ENCODE measurements around the gene FADS6. TPM values are rescaled to one million over a fixed set of nuclear protein-coding genes. Genes with fewer than 3 reads are reported as not detected.

The FADS6 gene
- total and polyA plus RNA-seq, 4 experiments from 2014 or later = not detected

GRCh38 chr17:74882517-74883240 lies 10.8 kb downstream of the FADS6 start:
- Mint-ChIP-seq H3K27me3 (peaks cover 10 to 18% of the 10 kb centered on the region in 2 donors), H3K4me1 (no peaks in the 10 kb centered on the region), H3K9me3 (peaks cover 0 to 2% (median 0%) of the 10 kb centered on the region in 8 donors), H3K4me3 (no peak overlapping the region), H3K27ac (no peak overlapping the region), H3K36me3 (no peaks in the 10 kb centered on the region)
- Histone ChIP-seq H3K36me3 (ENCODE audit: insufficient read depth, low read length) (no peaks in the 10 kb centered on the region), H3K27ac (ENCODE audit: low read depth, low read length) (no peak overlapping the region), H3K9me3 (ENCODE audit: control insufficient read depth in 1 of 2, low read length in 2 of 2) (no peaks in the 10 kb centered on the region), H3K4me3 (ENCODE audit: low read length in 2 of 2) (no peak overlapping the region), H3K4me1 (ENCODE audit: insufficient read depth, low read length) (no peaks in the 10 kb centered on the region), H3K27me3 (ENCODE audit: insufficient read depth, low read length) (no peaks in the 10 kb centered on the region)
- ChIA-PET CTCF (ENCODE audit: partially characterized antibody) (no interaction called here), POLR2A (ENCODE audit: partially characterized antibody) (no interaction called here)
- DNase-seq = no peak
- intact Hi-C loops (cut with micrococcal nuclease) = no loop called here

GRCh38 chr17:74881073-74881472 lies 12.4 kb downstream of the FADS6 start:
- H3K9me3 ChIP-seq (ENCODE audit: control insufficient read depth in 1 of 2, low read length in 2 of 2) = no peaks in the 10 kb centered on the region
- no peaks in the 10 kb centered on the region for H3K4me1 ChIP-seq (ENCODE audit: insufficient read depth, low read length)
- H3K27me3 ChIP-seq (ENCODE audit: insufficient read depth, low read length) = no peaks in the 10 kb centered on the region
- POLR2A ChIA-PET (ENCODE audit: partially characterized antibody) = interaction anchor here (1.0 kb wide), 1 partner anchor 8 kb away, joined by 4 read pairs; the partner anchor contains the start of gene FDXR
- peaks cover 0 to 2% (median 0%) of the 10 kb centered on the region in 8 donors for H3K9me3 Mint-ChIP-seq
- H3K4me3 ChIP-seq (ENCODE audit: low read length in 2 of 2) = no peak overlapping the region
- H3K36me3 ChIP-seq (ENCODE audit: insufficient read depth, low read length) = no peaks in the 10 kb centered on the region
- peaks cover 7 to 11% of the 10 kb centered on the region in 2 donors for H3K27me3 Mint-ChIP-seq
- CTCF ChIA-PET (ENCODE audit: partially characterized antibody) = interaction anchor here (1.1 to 1.5 kb wide), 3 partner anchors 16 to 90 kb away, joined by 3 to 4 read pairs (median 4); no protein-coding TSS in a partner anchor
- H3K27ac ChIP-seq (ENCODE audit: low read depth, low read length) = no peak overlapping the region
- H3K4me3 Mint-ChIP-seq = no peak overlapping the region
- H3K4me1 Mint-ChIP-seq = no peaks in the 10 kb centered on the region
- no peaks in the 10 kb centered on the region for H3K36me3 Mint-ChIP-seq
- intact Hi-C loops (cut with micrococcal nuclease) = no loop called here
- H3K27ac Mint-ChIP-seq = no peak overlapping the region
- DNase-seq = no peak

GRCh38 chr17:74879308-74879707 lies 14.1 kb downstream of the FADS6 start:
- no peak overlapping the region for H3K4me3 Mint-ChIP-seq
- Histone ChIP-seq H3K36me3 (ENCODE audit: insufficient read depth, low read length) (no peaks in the 10 kb centered on the region), H3K27ac (ENCODE audit: low read depth, low read length) (no peak overlapping the region), H3K9me3 (ENCODE audit: control insufficient read depth in 1 of 2, low read length in 2 of 2) (no peaks in the 10 kb centered on the region), H3K27me3 (ENCODE audit: insufficient read depth, low read length) (no peaks in the 10 kb centered on the region), H3K4me3 (ENCODE audit: low read length in 2 of 2) (no peak overlapping the region), H3K4me1 (ENCODE audit: insufficient read depth, low read length) (no peaks in the 10 kb centered on the region)
- ChIA-PET CTCF (ENCODE audit: partially characterized antibody) (no interaction called here), POLR2A (ENCODE audit: partially characterized antibody) (no interaction called here)
- H3K36me3 Mint-ChIP-seq = no peaks in the 10 kb centered on the region
- no peak for DNase-seq
- no peaks in the 10 kb centered on the region for H3K9me3 Mint-ChIP-seq
- intact Hi-C loops (cut with micrococcal nuclease) = no loop called here
- H3K27ac Mint-ChIP-seq = no peak overlapping the region
- no peaks in the 10 kb centered on the region for H3K4me1 Mint-ChIP-seq
- H3K27me3 Mint-ChIP-seq = peaks cover 6% of the 10 kb centered on the region in 2 donors

- Histone ChIP-seq H3K9me3 (ENCODE audit: control insufficient read depth in 1 of 2, low read length in 2 of 2) (no peaks in the 10 kb centered on the region), H3K27ac (ENCODE audit: low read depth, low read length) (no peak overlapping the region), H3K4me1 (ENCODE audit: insufficient read depth, low read length) (peaks cover 5% of the 10 kb centered on the region), H3K4me3 (ENCODE audit: low read length in 2 of 2) (no peak overlapping the region), H3K36me3 (ENCODE audit: insufficient read depth, low read length) (no peaks in the 10 kb centered on the region), H3K27me3 (ENCODE audit: insufficient read depth, low read length) (no peaks in the 10 kb centered on the region)
- H3K9me3 Mint-ChIP-seq = no peaks in the 10 kb centered on the region
- intact Hi-C loops (cut with micrococcal nuclease) = no loop called here
- ChIA-PET CTCF (ENCODE audit: partially characterized antibody) (no interaction called here), POLR2A (ENCODE audit: partially characterized antibody) (no interaction called here)
- no peak overlapping the region for H3K27ac Mint-ChIP-seq
- peaks cover 5 to 6% of the 10 kb centered on the region in 2 donors for H3K27me3 Mint-ChIP-seq
- no peak overlapping the region for H3K4me3 Mint-ChIP-seq
- no peak for DNase-seq
- peaks cover 3 to 5% (median 4%) of the 10 kb centered on the region in 4 donors for H3K4me1 Mint-ChIP-seq
- no peaks in the 10 kb centered on the region for H3K36me3 Mint-ChIP-seq
These were observed 14.8 kb downstream of the FADS6 start for GRCh38 chr17:74878658-74879057.

GRCh38 chr17:74877592-74878548 lies 15.6 kb downstream of the FADS6 start:
- Mint-ChIP-seq H3K27me3 (peaks cover under 1 to 4% of the 10 kb centered on the region in 2 donors), H3K9me3 (peaks cover 0 to 2% (median 0%) of the 10 kb centered on the region in 8 donors), H3K4me3 (no peak overlapping the region), H3K27ac (peak overlapping the region in 1 of 7 donors; percentile 29), H3K4me1 (peaks cover 5 to 11% (median 6%) of the 10 kb centered on the region in 4 donors), H3K36me3 (no peaks in the 10 kb centered on the region)
- DNase-seq = no peak
- ChIA-PET POLR2A (ENCODE audit: partially characterized antibody) (no interaction called here), CTCF (ENCODE audit: partially characterized antibody) (interaction anchor here (0.9 kb wide), 1 partner anchor 665 kb away, joined by 3 read pairs; no protein-coding TSS in a partner anchor)
- Histone ChIP-seq H3K27me3 (ENCODE audit: insufficient read depth, low read length) (no peaks in the 10 kb centered on the region), H3K27ac (ENCODE audit: low read depth, low read length) (no peak overlapping the region), H3K9me3 (ENCODE audit: control insufficient read depth in 1 of 2, low read length in 2 of 2) (no peaks in the 10 kb centered on the region), H3K4me3 (ENCODE audit: low read length in 2 of 2) (no peak overlapping the region), H3K36me3 (ENCODE audit: insufficient read depth, low read length) (no peaks in the 10 kb centered on the region), H3K4me1 (ENCODE audit: insufficient read depth, low read length) (peaks cover 6% of the 10 kb centered on the region)
- intact Hi-C loops (cut with micrococcal nuclease) = no loop called here

GRCh38 chr17:74875977-74876593 lies 17.3 kb downstream of the FADS6 start:
- Mint-ChIP-seq H3K4me1 (peaks cover 10 to 27% (median 17%) of the 10 kb centered on the region in 4 donors), H3K9me3 (peaks cover 0 to 2% (median 0%) of the 10 kb centered on the region in 8 donors)

More at GRCh38 chr17:74875977-74876593, 17.3 kb downstream of the FADS6 start:
- POLR2A ChIA-PET (ENCODE audit: partially characterized antibody) = no interaction called here
- H3K36me3 ChIP-seq (ENCODE audit: insufficient read depth, low read length) = no peaks in the 10 kb centered on the region
- intact Hi-C loops (cut with micrococcal nuclease) = no loop called here
- H3K4me1 ChIP-seq (ENCODE audit: insufficient read depth, low read length) = peaks cover 21% of the 10 kb centered on the region
- CTCF ChIA-PET (ENCODE audit: partially characterized antibody) = interaction anchor here (1.3 to 1.5 kb wide), 3 partner anchors 10 to 126 kb away, joined by 3 to 9 read pairs (median 3); no protein-coding TSS in a partner anchor
- H3K27ac ChIP-seq (ENCODE audit: low read depth, low read length) = no peak overlapping the region
- Mint-ChIP-seq H3K4me3 (no peak overlapping the region), H3K27me3 (no peaks in the 10 kb centered on the region), H3K27ac (no peak overlapping the region), H3K36me3 (no peaks in the 10 kb centered on the region)
- H3K27me3 ChIP-seq (ENCODE audit: insufficient read depth, low read length) = no peaks in the 10 kb centered on the region
- no peak overlapping the region for H3K4me3 ChIP-seq (ENCODE audit: low read length in 2 of 2)
- no peaks in the 10 kb centered on the region for H3K9me3 ChIP-seq (ENCODE audit: control insufficient read depth in 1 of 2, low read length in 2 of 2)
- DNase-seq = no peak

Data from CD4-positive, alpha-beta memory T cell (primary cell).